Measurements from ENCODE around the gene SEMA3A. TPM values are rescaled to one million over a fixed set of nuclear protein-coding genes. Genes with fewer than 3 reads are reported as not detected.

SEMA3A gene
- polyA plus RNA-seq, 2 donors = 0.35 to 0.64 TPM

DNA sequence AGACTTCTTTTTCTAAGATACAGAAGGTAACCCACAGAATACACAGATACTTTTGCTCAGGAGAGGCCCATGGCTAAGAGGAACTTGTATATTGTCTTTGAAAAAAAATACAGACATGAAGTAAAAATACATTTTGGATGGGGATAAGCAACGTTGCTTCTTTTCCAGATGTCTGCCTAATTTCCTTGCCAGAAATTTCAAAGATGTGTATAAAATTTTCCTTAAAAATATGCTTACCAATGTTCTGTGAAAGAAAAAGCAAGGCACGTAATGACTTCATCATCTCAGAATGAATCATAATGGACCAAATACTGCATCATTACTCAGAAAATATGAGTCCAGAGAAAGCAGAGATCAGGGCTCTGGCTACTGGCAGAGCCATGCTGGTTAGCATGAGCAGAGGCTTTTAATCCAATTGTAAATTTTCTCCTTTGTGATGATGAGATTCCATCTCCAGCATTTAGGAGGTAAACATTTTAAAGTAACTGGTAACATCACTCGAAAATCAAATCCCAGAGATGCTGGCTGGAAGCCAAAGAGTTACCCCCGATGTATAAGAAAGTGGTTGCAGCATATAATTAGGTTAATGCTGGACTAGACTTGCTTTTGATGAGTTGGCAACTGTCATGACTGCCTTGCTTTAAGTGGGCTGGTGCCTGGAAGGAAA, 272.5 kb downstream of the SEMA3A start:
- H3K27ac ChIP-seq (ENCODE audit: low read depth in 2 of 2, low read length in 1 of 2) = no peak overlapping the region
- 31 to 51% methylated on average over 4 of the region's 4 CpGs for WGBS, 2 donors
- H3K27me3 ChIP-seq (ENCODE audit: control insufficient read depth in 1 of 2, insufficient read depth in 2 of 2, low read length in 2 of 2) = no peaks in the 10 kb centered on the region
- H3K36me3 ChIP-seq (ENCODE audit: control insufficient read depth in 2 of 2, insufficient read depth in 2 of 2, low read length in 1 of 2) = no peaks in the 10 kb centered on the region
- no peaks in the 10 kb centered on the region for H3K9me3 ChIP-seq (ENCODE audit: control insufficient read depth in 2 of 2, insufficient read depth in 1 of 2, low read depth in 1 of 2, low read length in 1 of 2)
- H3K4me1 ChIP-seq (ENCODE audit: control insufficient read depth in 2 of 2, insufficient read depth in 2 of 2, low read length in 1 of 2) = no peaks in the 10 kb centered on the region
- H3K4me3 ChIP-seq (ENCODE audit: low read depth in 1 of 2, low read length in 2 of 2) = no peak overlapping the region

DNA sequence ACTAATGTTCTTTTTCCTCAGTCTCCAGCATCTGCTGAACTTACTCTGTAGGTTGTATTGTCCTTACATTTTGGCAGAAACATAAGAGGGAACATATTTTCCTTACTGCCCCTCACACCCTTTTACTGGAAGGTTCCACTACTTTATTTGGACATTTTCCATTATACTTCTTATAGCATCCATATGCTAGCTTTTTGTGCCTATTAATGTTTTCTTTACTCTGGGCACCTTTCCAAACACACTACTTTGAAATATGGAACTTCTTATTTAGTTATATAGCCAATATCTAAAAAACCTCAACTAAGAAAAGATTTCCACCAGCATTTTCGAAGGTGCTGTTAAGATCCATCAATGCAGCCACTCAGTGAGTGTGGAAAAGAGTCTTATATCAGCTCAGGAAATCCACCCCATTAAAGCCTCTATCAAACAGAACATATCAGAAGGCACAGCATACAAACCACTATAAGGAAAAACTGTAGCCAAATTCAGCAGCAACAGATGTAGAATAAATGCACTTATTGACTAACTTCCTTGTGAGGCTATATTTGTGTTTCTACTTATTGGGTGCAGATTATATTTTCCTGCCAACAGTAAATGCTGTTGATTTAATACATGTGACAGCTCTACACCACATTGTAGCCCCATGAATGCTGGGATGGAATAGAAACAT, 273.2 kb downstream of the SEMA3A start:
- 57 to 74% methylated on average over 1 of the region's 1 CpG for WGBS, 2 donors
- no peak overlapping the region for H3K4me3 ChIP-seq (ENCODE audit: low read depth in 1 of 2, low read length in 2 of 2)
- no peaks in the 10 kb centered on the region for H3K36me3 ChIP-seq (ENCODE audit: control insufficient read depth in 2 of 2, insufficient read depth in 2 of 2, low read length in 1 of 2)
- H3K9me3 ChIP-seq (ENCODE audit: control insufficient read depth in 2 of 2, insufficient read depth in 1 of 2, low read depth in 1 of 2, low read length in 1 of 2) = no peaks in the 10 kb centered on the region
- H3K27me3 ChIP-seq (ENCODE audit: control insufficient read depth in 1 of 2, insufficient read depth in 2 of 2, low read length in 2 of 2) = no peaks in the 10 kb centered on the region
- no peaks in the 10 kb centered on the region for H3K4me1 ChIP-seq (ENCODE audit: control insufficient read depth in 2 of 2, insufficient read depth in 2 of 2, low read length in 1 of 2)
- H3K27ac ChIP-seq (ENCODE audit: low read depth in 2 of 2, low read length in 1 of 2) = no peak overlapping the region

DNA sequence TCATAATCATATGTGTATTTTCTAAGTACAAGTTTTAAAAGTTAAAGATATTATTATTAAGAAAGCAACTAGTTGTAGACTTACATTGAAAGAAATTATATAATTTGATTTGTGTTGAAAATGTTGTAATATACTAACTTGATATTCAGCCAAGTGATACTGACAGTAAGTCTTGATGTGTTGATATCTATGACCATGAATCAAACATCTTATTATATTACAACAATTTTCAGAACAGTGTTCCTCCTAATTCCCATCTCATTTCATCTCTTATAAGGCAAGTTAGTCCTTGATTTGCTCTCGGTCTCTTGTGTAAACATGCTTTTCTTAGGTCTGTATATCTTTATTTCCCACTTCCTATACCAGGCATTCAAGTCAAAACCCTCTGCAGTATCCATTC, 276.4 kb downstream of the SEMA3A start:
- Histone ChIP-seq H3K9me3 (ENCODE audit: control insufficient read depth in 2 of 2, insufficient read depth in 1 of 2, low read depth in 1 of 2, low read length in 1 of 2) (no peaks in the 10 kb centered on the region), H3K4me3 (ENCODE audit: low read depth in 1 of 2, low read length in 2 of 2) (no peak overlapping the region), H3K27ac (ENCODE audit: low read depth in 2 of 2, low read length in 1 of 2) (no peak overlapping the region), H3K4me1 (ENCODE audit: control insufficient read depth in 2 of 2, insufficient read depth in 2 of 2, low read length in 1 of 2) (no peaks in the 10 kb centered on the region), H3K36me3 (ENCODE audit: control insufficient read depth in 2 of 2, insufficient read depth in 2 of 2, low read length in 1 of 2) (no peaks in the 10 kb centered on the region), H3K27me3 (ENCODE audit: control insufficient read depth in 1 of 2, insufficient read depth in 2 of 2, low read length in 2 of 2) (no peaks in the 10 kb centered on the region)
- whole genome bisulfite sequencing, 2 donors = 32 to 50% methylated on average over 1 of the region's 1 CpG

DNA sequence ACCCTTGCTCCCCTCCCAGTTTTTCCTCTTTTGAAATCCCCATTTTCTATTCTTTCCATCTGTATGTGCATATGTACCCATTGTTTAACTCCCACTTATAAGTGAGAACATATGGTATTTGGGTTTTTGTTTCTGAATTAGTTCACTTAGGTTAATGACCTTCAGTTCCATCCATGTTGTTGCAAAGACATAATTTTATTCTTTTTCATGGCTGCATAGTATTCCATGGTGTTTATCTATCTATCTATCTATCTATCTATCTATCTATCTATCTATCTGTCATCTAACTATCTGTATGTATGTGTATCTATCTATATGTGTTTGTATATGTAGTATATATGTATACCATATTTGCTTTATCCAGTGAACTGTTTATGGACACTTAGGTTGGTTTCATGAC, 281.4 kb downstream of the SEMA3A start:
- Histone ChIP-seq H3K4me1 (ENCODE audit: control insufficient read depth in 2 of 2, insufficient read depth in 2 of 2, low read length in 1 of 2) (no peaks in the 10 kb centered on the region), H3K4me3 (ENCODE audit: low read depth in 1 of 2, low read length in 2 of 2) (no peak overlapping the region), H3K27ac (ENCODE audit: low read depth in 2 of 2, low read length in 1 of 2) (no peak overlapping the region), H3K27me3 (ENCODE audit: control insufficient read depth in 1 of 2, insufficient read depth in 2 of 2, low read length in 2 of 2) (no peaks in the 10 kb centered on the region), H3K9me3 (ENCODE audit: control insufficient read depth in 2 of 2, insufficient read depth in 1 of 2, low read depth in 1 of 2, low read length in 1 of 2) (no peaks in the 10 kb centered on the region), H3K36me3 (ENCODE audit: control insufficient read depth in 2 of 2, insufficient read depth in 2 of 2, low read length in 1 of 2) (no peaks in the 10 kb centered on the region)

DNA sequence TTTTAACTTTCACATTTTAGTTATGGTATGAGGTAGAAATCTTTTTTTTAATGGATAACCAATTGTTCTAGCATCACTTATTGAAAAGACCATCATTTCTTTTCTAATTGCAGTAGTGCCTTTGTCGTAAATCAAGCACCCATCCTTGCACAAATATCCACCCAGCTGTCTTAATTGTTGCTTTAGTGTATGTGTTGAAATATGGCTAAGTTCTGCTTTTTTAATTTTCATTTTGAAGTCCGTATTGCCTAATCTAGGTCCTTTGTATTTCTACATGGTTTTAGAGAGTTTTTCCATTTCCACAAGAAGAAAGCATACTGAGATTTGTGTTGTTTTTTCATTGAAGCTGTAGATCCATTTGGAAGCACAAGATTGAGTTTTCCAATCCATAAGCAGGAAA, 286.1 kb downstream of the SEMA3A start:
- Histone ChIP-seq H3K9me3 (ENCODE audit: control insufficient read depth in 2 of 2, insufficient read depth in 1 of 2, low read depth in 1 of 2, low read length in 1 of 2) (no peaks in the 10 kb centered on the region), H3K4me3 (ENCODE audit: low read depth in 1 of 2, low read length in 2 of 2) (no peak overlapping the region), H3K36me3 (ENCODE audit: control insufficient read depth in 2 of 2, insufficient read depth in 2 of 2, low read length in 1 of 2) (no peaks in the 10 kb centered on the region), H3K4me1 (ENCODE audit: control insufficient read depth in 2 of 2, insufficient read depth in 2 of 2, low read length in 1 of 2) (no peaks in the 10 kb centered on the region), H3K27me3 (ENCODE audit: control insufficient read depth in 1 of 2, insufficient read depth in 2 of 2, low read length in 2 of 2) (no peaks in the 10 kb centered on the region), H3K27ac (ENCODE audit: low read depth in 2 of 2, low read length in 1 of 2) (no peak overlapping the region)
- WGBS, 2 donors = 75 to 84% methylated on average over 2 of the region's 2 CpGs

Measured in esophagus (tissue), 2 donors.